ENCODE measurements around the gene LGALS7.

- TF ChIP-seq ZBTB21 (CRISPR knock-in tag; IDR thresholded peaks at IDR 0.05), result no peak
- no peak for TF ChIP-seq NR2F1 (CRISPR knock-in tag; IDR thresholded peaks at IDR 0.05)
- TF ChIP-seq SUZ12 (IDR thresholded peaks at IDR 0.05; ENCODE audit: low read depth, low read length), result no peak
- TF ChIP-seq MAFF (IDR thresholded peaks at IDR 0.05; ENCODE audit: low read depth, low read length), result no peak
- no peak for TF ChIP-seq ZNF232 (CRISPR knock-in tag; IDR thresholded peaks at IDR 0.05; ENCODE audit: borderline replicate concordance)
- TF ChIP-seq ISX (CRISPR knock-in tag; conservative IDR thresholded peaks at IDR 0.05), result no peak
- TF ChIP-seq, protein P1, sequence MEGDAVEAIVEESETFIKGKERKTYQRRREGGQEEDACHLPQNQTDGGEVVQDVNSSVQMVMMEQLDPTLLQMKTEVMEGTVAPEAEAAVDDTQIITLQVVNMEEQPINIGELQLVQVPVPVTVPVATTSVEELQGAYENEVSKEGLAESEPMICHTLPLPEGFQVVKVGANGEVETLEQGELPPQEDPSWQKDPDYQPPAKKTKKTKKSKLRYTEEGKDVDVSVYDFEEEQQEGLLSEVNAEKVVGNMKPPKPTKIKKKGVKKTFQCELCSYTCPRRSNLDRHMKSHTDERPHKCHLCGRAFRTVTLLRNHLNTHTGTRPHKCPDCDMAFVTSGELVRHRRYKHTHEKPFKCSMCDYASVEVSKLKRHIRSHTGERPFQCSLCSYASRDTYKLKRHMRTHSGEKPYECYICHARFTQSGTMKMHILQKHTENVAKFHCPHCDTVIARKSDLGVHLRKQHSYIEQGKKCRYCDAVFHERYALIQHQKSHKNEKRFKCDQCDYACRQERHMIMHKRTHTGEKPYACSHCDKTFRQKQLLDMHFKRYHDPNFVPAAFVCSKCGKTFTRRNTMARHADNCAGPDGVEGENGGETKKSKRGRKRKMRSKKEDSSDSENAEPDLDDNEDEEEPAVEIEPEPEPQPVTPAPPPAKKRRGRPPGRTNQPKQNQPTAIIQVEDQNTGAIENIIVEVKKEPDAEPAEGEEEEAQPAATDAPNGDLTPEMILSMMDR (CRISPR knock-in tag; IDR thresholded peaks at IDR 0.05), result no peak
- TF ChIP-seq CC2D1A (CRISPR knock-in tag; IDR thresholded peaks at IDR 0.05), result no peak
Observed at GRCh38 chr19:38766276-38767047, 6.9 kb downstream of the LGALS7 start.

All from HepG2 (cell line).